Immature natural killer cell (primary cell): ENCODE measurements around the gene PDE11A. TPM values are rescaled to one million over a fixed set of nuclear protein-coding genes. Genes with fewer than 3 reads are reported as not detected.
A peak's percentile ranks its signal among the peaks of the same experiment; 100 is the strongest.
"Not testable (repeated sequence)": the region's sequence is repeated elsewhere in the genome, so short reads cannot be mapped to it uniquely, and the experiment has no call there.

Experiments used
- DNase-seq, 3 donors: peaks; one replicate each; pipeline ENCODE4 v3.0.0; 2022; ENCODE audit warnings: mixed read lengths in 1 of 3
- H3K27ac Mint-ChIP-seq, 6 donors: one replicate each; pipeline ENCODE4 v1.8.0; 2020; ENCODE audit warnings: mixed read lengths in 6 of 6, mild to moderate bottlenecking in 5 of 6, inconsistent platforms in 4 of 6, moderate library complexity in 3 of 6
- H3K27me3 Mint-ChIP-seq, 3 donors: one replicate each; pipeline ENCODE4 v1.8.0; 2020 to 2021; ENCODE audit warnings: low read depth in 3 of 3, mild to moderate bottlenecking in 3 of 3, mixed read lengths in 3 of 3, moderate library complexity in 3 of 3, inconsistent platforms in 1 of 3
- H3K36me3 Mint-ChIP-seq, 3 donors: one replicate each; pipeline ENCODE4 v1.8.0; 2020; ENCODE audit warnings: mixed read lengths in 3 of 3, inconsistent platforms in 2 of 3, mild to moderate bottlenecking in 2 of 3
- H3K4me1 Mint-ChIP-seq, 2 donors: one replicate each; pipeline ENCODE4 v1.8.0; 2020; ENCODE audit warnings: inconsistent platforms in 2 of 2, mild to moderate bottlenecking in 2 of 2, mixed read lengths in 2 of 2, moderate library complexity in 1 of 2
- H3K4me3 Mint-ChIP-seq, 5 donors: one replicate each; pipeline ENCODE4 v1.8.0; 2020; ENCODE audit warnings: mild to moderate bottlenecking in 5 of 5, mixed read lengths in 5 of 5, inconsistent platforms in 3 of 5, moderate library complexity in 3 of 5
- H3K9me3 Mint-ChIP-seq, 6 donors: one replicate each; pipeline ENCODE4 v1.8.0; 2020; ENCODE audit warnings: mild to moderate bottlenecking in 6 of 6, mixed read lengths in 6 of 6, inconsistent platforms in 4 of 6, moderate library complexity in 3 of 6
- polyA plus RNA-seq, 3 donors: library from polyadenylated mRNA; unstranded; fragments of 300-500 nt; fragmentation: Illumina TruSeq; gene quantifications; one replicate each; pipeline ENCODE4 v1.2.3, GENCODE V29; 2021

The PDE11A gene
- polyA plus RNA-seq, 3 donors from 2014 or later, result not detected

- H3K4me1 Mint-ChIP-seq, result no peaks in the 10 kb centered on the region
- no peaks in the 10 kb centered on the region for H3K36me3 Mint-ChIP-seq
- H3K9me3 Mint-ChIP-seq, result peaks cover 0 to 2% (median 0%) of the 10 kb centered on the region in 6 donors
- no peak overlapping the region for H3K27ac Mint-ChIP-seq
- H3K4me3 Mint-ChIP-seq, result no peak overlapping the region
- DNase-seq, result no peak
- peaks cover 0 to 7% (median 2%) of the 10 kb centered on the region in 3 donors for H3K27me3 Mint-ChIP-seq
Measured at GRCh38 chr2:177817300-177817699, 255.3 kb downstream of the PDE11A start.

- no peak overlapping the region for H3K27ac Mint-ChIP-seq
- no peak overlapping the region for H3K4me3 Mint-ChIP-seq
- peaks cover 0 to 7% (median 2%) of the 10 kb centered on the region in 3 donors for H3K27me3 Mint-ChIP-seq
- DNase-seq, result no peak
- peaks cover 0 to 2% (median 0%) of the 10 kb centered on the region in 6 donors for H3K9me3 Mint-ChIP-seq
- H3K4me1 Mint-ChIP-seq, result no peaks in the 10 kb centered on the region
- H3K36me3 Mint-ChIP-seq, result no peaks in the 10 kb centered on the region
Measured at GRCh38 chr2:177816766-177817165, 255.8 kb downstream of the PDE11A start.

- no peak overlapping the region for H3K4me3 Mint-ChIP-seq
- peaks cover 0 to 2% (median 0%) of the 10 kb centered on the region in 6 donors for H3K9me3 Mint-ChIP-seq
- no peak for DNase-seq
- H3K27ac Mint-ChIP-seq, result no peak overlapping the region
- H3K4me1 Mint-ChIP-seq, result no peaks in the 10 kb centered on the region
- H3K27me3 Mint-ChIP-seq, result peaks cover 0 to 10% (median 2%) of the 10 kb centered on the region in 3 donors
- H3K36me3 Mint-ChIP-seq, result no peaks in the 10 kb centered on the region
Measured at GRCh38 chr2:177812713-177813396, 259.7 kb downstream of the PDE11A start.

DNA sequence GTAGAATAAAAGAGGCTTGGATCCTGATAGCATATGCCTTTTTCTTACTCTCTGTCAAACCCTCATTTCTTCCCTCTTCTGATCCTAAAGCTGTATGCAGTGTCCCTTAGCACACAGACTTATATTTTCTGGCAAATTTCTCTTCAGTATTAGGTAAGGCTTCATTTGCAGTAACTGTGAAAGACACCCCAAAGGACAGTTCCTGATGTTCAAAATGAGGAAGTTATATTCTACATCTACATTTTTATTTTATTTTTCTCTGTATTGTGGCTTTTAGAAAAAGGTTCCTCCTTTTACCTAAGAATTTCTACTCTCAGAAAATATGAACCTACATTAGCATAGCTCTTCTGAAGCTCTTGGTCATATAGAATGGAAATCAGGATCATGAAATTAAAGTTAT lies 261.7 kb downstream of the PDE11A start:
- no peak overlapping the region for H3K27ac Mint-ChIP-seq
- H3K9me3 Mint-ChIP-seq, result peaks cover 0 to 5% (median 0%) of the 10 kb centered on the region in 6 donors
- H3K36me3 Mint-ChIP-seq, result no peaks in the 10 kb centered on the region
- no peaks in the 10 kb centered on the region for H3K4me1 Mint-ChIP-seq
- no peak for DNase-seq
- H3K27me3 Mint-ChIP-seq, result peaks cover 0 to 8% (median 4%) of the 10 kb centered on the region in 3 donors
- no peak overlapping the region for H3K4me3 Mint-ChIP-seq

- no peak overlapping the region for H3K27ac Mint-ChIP-seq
- no peak for DNase-seq
- peaks cover 0 to 6% (median 5%) of the 10 kb centered on the region in 3 donors for H3K27me3 Mint-ChIP-seq
- no peaks in the 10 kb centered on the region for H3K4me1 Mint-ChIP-seq
- H3K9me3 Mint-ChIP-seq, result peaks cover 0 to 5% (median 0%) of the 10 kb centered on the region in 6 donors
- H3K36me3 Mint-ChIP-seq, result no peaks in the 10 kb centered on the region
- no peak overlapping the region for H3K4me3 Mint-ChIP-seq
Measured at GRCh38 chr2:177808984-177809809, 263.4 kb downstream of the PDE11A start.

DNA sequence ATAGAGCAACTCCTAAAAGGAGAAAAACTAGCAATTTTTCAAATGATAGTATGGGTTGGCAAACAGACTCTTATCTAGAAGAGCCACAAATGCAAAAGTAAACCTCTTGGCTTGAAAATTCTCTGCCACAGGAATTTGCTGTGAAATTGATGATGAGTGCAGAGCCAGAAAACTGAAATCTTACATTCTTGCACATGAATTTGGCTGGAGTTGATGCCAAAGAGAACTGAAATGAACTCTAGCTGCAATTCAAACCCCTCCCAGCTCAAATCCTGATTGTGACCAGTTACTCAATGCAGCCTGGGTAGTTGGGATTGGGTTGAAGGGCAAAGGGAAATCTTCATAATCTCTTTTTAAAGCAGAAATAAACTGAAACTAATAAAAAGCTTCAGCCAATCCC lies 266.6 kb downstream of the PDE11A start:
- no peak overlapping the region for H3K4me3 Mint-ChIP-seq
- DNase-seq, result no peak
- H3K36me3 Mint-ChIP-seq, result no peaks in the 10 kb centered on the region
- H3K9me3 Mint-ChIP-seq, result peaks cover 0 to 5% (median 0%) of the 10 kb centered on the region in 6 donors
- no peaks in the 10 kb centered on the region for H3K4me1 Mint-ChIP-seq
- H3K27ac Mint-ChIP-seq, result no peak overlapping the region
- H3K27me3 Mint-ChIP-seq, result peaks cover 5 to 8% (median 6%) of the 10 kb centered on the region in 3 donors

- DNase-seq, result peak in 1 of 3 donors; percentile 1
- Mint-ChIP-seq H3K4me3 (no peak overlapping the region), H3K4me1 (no peaks in the 10 kb centered on the region), H3K27ac (no peak overlapping the region), H3K9me3 (no peaks in the 10 kb centered on the region), H3K36me3 (no peaks in the 10 kb centered on the region), H3K27me3 (peaks cover 2 to 8% (median 4%) of the 10 kb centered on the region in 3 donors)
Measured at GRCh38 chr2:177799531-177799930, 273.0 kb downstream of the PDE11A start.

DNA sequence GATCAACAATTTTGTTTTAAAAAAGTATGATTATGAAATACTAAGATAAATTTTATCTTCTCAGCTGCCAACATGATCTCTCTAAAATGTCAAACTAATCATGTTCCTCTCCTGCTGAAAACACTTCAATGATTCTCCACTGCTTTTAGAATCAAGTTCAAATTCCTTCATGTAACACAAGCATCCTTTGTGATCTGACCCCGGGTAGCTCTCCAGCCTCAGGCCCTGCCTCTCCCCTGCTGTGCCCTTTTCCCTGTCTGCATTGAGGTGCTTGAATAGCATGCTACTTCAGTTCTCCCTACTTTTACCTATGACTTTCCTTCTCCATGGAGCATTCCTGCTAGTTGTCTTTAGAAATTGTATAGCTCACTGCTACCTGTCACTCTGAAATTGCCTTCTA lies 274.8 kb downstream of the PDE11A start:
- H3K27ac Mint-ChIP-seq, result no peak overlapping the region
- H3K9me3 Mint-ChIP-seq, result no peaks in the 10 kb centered on the region
- H3K4me3 Mint-ChIP-seq, result no peak overlapping the region
- H3K27me3 Mint-ChIP-seq, result peaks cover 0 to 2% (median 2%) of the 10 kb centered on the region in 3 donors
- H3K36me3 Mint-ChIP-seq, result no peaks in the 10 kb centered on the region
- no peak for DNase-seq
- H3K4me1 Mint-ChIP-seq, result no peaks in the 10 kb centered on the region

GRCh38 chr2:177796654-177797415 lies 275.7 kb downstream of the PDE11A start:
- H3K36me3 Mint-ChIP-seq, result no peaks in the 10 kb centered on the region
- H3K4me3 Mint-ChIP-seq, result no peak overlapping the region
- DNase-seq, result no peak
- peaks cover 0 to 2% (median 2%) of the 10 kb centered on the region in 3 donors for H3K27me3 Mint-ChIP-seq
- no peak overlapping the region for H3K27ac Mint-ChIP-seq
- H3K4me1 Mint-ChIP-seq, result no peaks in the 10 kb centered on the region
- no peaks in the 10 kb centered on the region for H3K9me3 Mint-ChIP-seq

DNA sequence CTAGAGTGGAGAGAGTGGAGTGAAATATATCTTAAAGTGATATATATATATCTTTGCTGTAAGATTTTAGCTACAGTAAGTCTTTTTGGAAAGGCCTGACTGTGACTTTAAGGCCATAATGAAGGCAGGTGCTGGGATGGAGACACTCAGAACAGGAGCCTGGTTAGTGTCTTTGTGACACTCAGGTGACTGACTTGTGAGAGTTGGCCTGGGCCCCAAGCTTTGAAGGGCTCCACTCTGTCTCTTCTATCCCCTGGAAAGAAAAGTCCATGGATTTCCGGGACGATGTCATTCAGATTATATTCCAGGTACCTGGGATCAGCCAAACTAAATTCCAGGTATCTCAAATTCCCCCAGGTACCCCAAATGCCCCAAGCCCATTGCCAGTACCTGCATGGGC lies 276.6 kb downstream of the PDE11A start:
- Mint-ChIP-seq H3K36me3 (no peaks in the 10 kb centered on the region), H3K4me1 (no peaks in the 10 kb centered on the region), H3K4me3 (no peak overlapping the region), H3K27me3 (peaks cover 0 to 2% (median 2%) of the 10 kb centered on the region in 3 donors), H3K9me3 (no peaks in the 10 kb centered on the region), H3K27ac (no peak overlapping the region)
- no peak for DNase-seq

- H3K27me3 Mint-ChIP-seq, H3K9me3 Mint-ChIP-seq, H3K36me3 Mint-ChIP-seq, DNase-seq: not testable (repeated sequence)
- H3K27ac Mint-ChIP-seq, result peak overlapping the region in 4 of 6 donors; percentile 53 to 87 (median 68)
- H3K4me1 Mint-ChIP-seq, result peaks cover 15 to 34% of the 10 kb centered on the region in 2 donors
- peak overlapping the region in 2 of 5 donors; percentile 1 to 82 for H3K4me3 Mint-ChIP-seq
Measured at GRCh38 chr2:177785143-177785542, 287.4 kb downstream of the PDE11A start.

GRCh38 chr2:177784745-177785067 lies 287.9 kb downstream of the PDE11A start:
- Mint-ChIP-seq H3K27me3 (peaks cover 0 to 1% (median 0%) of the 10 kb centered on the region in 3 donors), H3K4me3 (peak overlapping the region in 4 of 5 donors; percentile 42 to 82 (median 62)), H3K27ac (peak overlapping the region in 4 of 6 donors; percentile 73 to 87 (median 75)), H3K4me1 (peaks cover 15 to 34% of the 10 kb centered on the region in 2 donors), H3K9me3 (peaks cover 0 to 2% (median under 1%) of the 10 kb centered on the region in 6 donors), H3K36me3 (no peaks in the 10 kb centered on the region)
- DNase-seq, result no peak

DNA sequence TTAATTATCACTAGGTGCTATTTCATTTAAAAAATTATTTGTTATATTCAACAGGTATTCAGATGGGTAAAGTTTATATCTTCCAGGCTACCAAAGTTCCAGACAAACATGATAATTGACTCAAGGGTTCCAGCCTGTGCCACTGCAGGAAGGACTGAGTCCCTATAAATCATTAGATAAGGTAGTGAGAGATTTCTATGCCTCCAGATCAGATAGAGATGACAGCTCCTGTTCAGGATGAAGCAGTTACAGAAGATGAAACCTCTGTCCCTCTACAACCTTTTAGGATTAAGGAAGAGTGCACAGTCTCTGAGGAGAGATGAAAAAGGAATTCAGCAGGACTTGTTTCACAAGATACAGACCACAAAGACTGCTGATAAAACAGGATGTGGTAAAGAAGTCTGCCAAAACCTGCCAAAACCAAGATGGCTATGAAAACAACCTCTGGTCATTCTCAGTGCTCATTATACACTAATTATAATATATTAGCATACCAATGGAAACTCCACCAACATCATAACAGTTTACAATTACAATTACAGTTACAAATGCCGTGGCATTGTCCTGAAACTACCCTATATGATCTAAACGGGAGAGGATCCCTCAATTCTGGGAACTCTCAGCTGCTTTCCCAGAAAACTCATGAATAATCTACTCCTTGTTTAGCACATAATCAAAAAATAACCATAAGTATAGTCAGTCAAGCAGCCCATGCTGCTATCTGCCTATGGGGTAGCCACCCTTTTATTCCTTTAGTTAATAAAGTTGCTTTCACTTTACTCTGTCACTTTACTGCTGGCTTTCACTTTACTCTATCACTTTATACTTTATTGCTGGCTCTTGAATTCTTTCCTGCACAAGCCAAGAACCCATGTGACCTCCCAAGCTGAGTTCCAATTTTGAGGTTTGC lies 288.5 kb downstream of the PDE11A start:
- peak overlapping the region in 4 of 5 donors; percentile 42 to 82 (median 62) for H3K4me3 Mint-ChIP-seq
- peak overlapping the region in 4 of 6 donors; percentile 73 to 87 (median 75) for H3K27ac Mint-ChIP-seq
- H3K9me3 Mint-ChIP-seq, result peaks cover 0 to 2% (median under 1%) of the 10 kb centered on the region in 6 donors
- DNase-seq, result peak; percentile 52 to 65 (median 57)
- H3K27me3 Mint-ChIP-seq, result peaks cover 0 to 1% (median 0%) of the 10 kb centered on the region in 3 donors
- H3K4me1 Mint-ChIP-seq, result peaks cover 15 to 34% of the 10 kb centered on the region in 2 donors
- no peaks in the 10 kb centered on the region for H3K36me3 Mint-ChIP-seq
